IMR-90 (cell line): ENCODE data around the gene NTM. TPM values are rescaled to one million over a fixed set of nuclear protein-coding genes. Genes with fewer than 3 reads are reported as not detected.
A peak's percentile ranks its signal among the peaks of the same experiment; 100 is the strongest.

ENCODE experiments used
- ATAC-seq: fragments of 200-7000 bp; cut with Tn5 transposase; 2 replicates; pipeline ENCODE4 v1.9.1; 2020; ENCODE audit warnings: low read depth, mild to moderate bottlenecking, moderate library complexity
- BruUV-seq: library from RNA; stranded (reverse); fragments of 400-500 nt; replicated peaks from 2 replicates; lab custom pipeline; 2021; lab: Mats Ljungman, UMichigan
- CTCF ChIA-PET: fragments of 300-600 bp; formaldehyde crosslinking; extraction: SDS; loops from one replicate; lab custom pipeline; 2021; ENCODE audit warnings: antibody characterized with exemption; lab: Yijun Ruan, JAX
- POLR2A ChIA-PET: fragments of 300-600 bp; sonication (Branson Sonifier 250); formaldehyde crosslinking; loops from one replicate; lab custom pipeline; 2022; ENCODE audit warnings: antibody characterized with exemption; ENCODE audit not compliant: unreplicated experiment; lab: Charles Lee
- DNase-seq: peaks from one replicate; pipeline ENCODE4 v3.0.0; 2013
- H2AFZ ChIP-seq: replicated peaks from 2 replicates; pipeline ENCODE3; 2013; ENCODE audit warnings: low read length, mild to moderate bottlenecking; ENCODE audit not compliant: poor library complexity
- H2AK5ac ChIP-seq: 2 replicates; pipeline ENCODE4 v1.6.1; 2013; ENCODE audit warnings: low read depth, low read length, inconsistent platforms
- H2AK9ac ChIP-seq: replicated peaks from 2 replicates; pipeline ENCODE3; 2013; ENCODE audit warnings: mild to moderate bottlenecking, low read depth, low read length, moderate library complexity; ENCODE audit not compliant: poor library complexity
- H2BK120ac ChIP-seq: 2 replicates; pipeline ENCODE4 v1.6.1; 2013; ENCODE audit warnings: low read depth, low read length, inconsistent platforms
- H2BK15ac ChIP-seq: 3 replicates; pipeline ENCODE4 v1.6.1; 2013; ENCODE audit warnings: low read depth, low read length, inconsistent platforms
- H2BK20ac ChIP-seq: 2 replicates; pipeline ENCODE4 v1.6.1; 2013; ENCODE audit warnings: low read depth, mild to moderate bottlenecking, inconsistent platforms, low read length, moderate library complexity
- H2BK5ac ChIP-seq: 2 replicates; pipeline ENCODE4 v1.6.1; 2013; ENCODE audit warnings: mild to moderate bottlenecking, low read depth, low read length, inconsistent platforms; ENCODE audit not compliant: poor library complexity, severe bottlenecking
- H3K14ac ChIP-seq: replicated peaks from 2 replicates; pipeline ENCODE4 v1.6.1; 2013; ENCODE audit warnings: low read depth, low read length, inconsistent platforms
- H3K18ac ChIP-seq: 2 replicates; pipeline ENCODE4 v1.6.1; 2013; ENCODE audit warnings: low read depth, low read length, control low read depth
- H3K23ac ChIP-seq: 2 replicates; pipeline ENCODE4 v1.6.1; 2013; ENCODE audit warnings: low read depth, low read length, inconsistent platforms
- H3K27ac ChIP-seq: 2 replicates; pipeline ENCODE4 v1.5.1; 2013; ENCODE audit warnings: mild to moderate bottlenecking, control low read depth, low read length; ENCODE audit not compliant: insufficient read depth
- H3K27me3 ChIP-seq: 2 replicates; pipeline ENCODE4 v1.6.1; 2013; ENCODE audit warnings: low read length; ENCODE audit not compliant: control insufficient read depth, insufficient read depth
- H3K36me3 ChIP-seq: 2 replicates; pipeline ENCODE4 v1.6.1; 2013; ENCODE audit warnings: low read length, mixed read lengths; ENCODE audit not compliant: control insufficient read depth, insufficient read depth
- H3K4ac ChIP-seq: 2 replicates; pipeline ENCODE4 v1.6.1; 2013; ENCODE audit warnings: low read depth, low read length, inconsistent platforms
- H3K4me1 ChIP-seq: 2 replicates; pipeline ENCODE4 v1.6.1; 2013; ENCODE audit warnings: low read length, mixed read lengths; ENCODE audit not compliant: control insufficient read depth, insufficient read depth
- H3K4me2 ChIP-seq: 2 replicates; pipeline ENCODE4 v1.6.1; 2013; ENCODE audit warnings: low read depth, mild to moderate bottlenecking, control low read depth, low read length, moderate library complexity
- H3K4me3 ChIP-seq: 2 replicates; pipeline ENCODE4 v1.5.1; 2013; ENCODE audit warnings: low read depth, mild to moderate bottlenecking, control low read depth, low read length, moderate library complexity; ENCODE audit not compliant: insufficient read depth
- H3K56ac ChIP-seq: 2 replicates; pipeline ENCODE4 v1.6.1; 2013; ENCODE audit warnings: low read length, inconsistent platforms; ENCODE audit not compliant: insufficient read depth; ENCODE audit errors: extremely low read depth
- H3K79me1 ChIP-seq, 2 experiments: 2 replicates each; pipeline ENCODE4 v1.6.1; 2013; ENCODE audit warnings: low read length in 2 of 2, inconsistent platforms in 1 of 2, low read depth in 1 of 2
- H3K9ac ChIP-seq: 2 replicates; pipeline ENCODE4 v1.6.1; 2013; ENCODE audit warnings: low read depth, low read length, control low read depth
- H3K9me1 ChIP-seq: 2 replicates; pipeline ENCODE4 v1.6.1; 2013; ENCODE audit warnings: low read length, inconsistent platforms; ENCODE audit not compliant: insufficient read depth
- H3K9me3 ChIP-seq: 2 replicates; pipeline ENCODE4 v1.6.1; 2013; ENCODE audit warnings: low read length; ENCODE audit not compliant: control insufficient read depth, insufficient read depth
- H4K20me1 ChIP-seq: 2 replicates; pipeline ENCODE4 v1.6.1; 2013; ENCODE audit warnings: low read length, inconsistent platforms; ENCODE audit not compliant: insufficient read depth
- H4K5ac ChIP-seq: 2 replicates; pipeline ENCODE4 v1.6.1; 2013; ENCODE audit warnings: mild to moderate bottlenecking, low read depth, low read length, control low read depth
- H4K8ac ChIP-seq, 2 experiments: 2 replicates each; pipeline ENCODE4 v1.6.1; 2013; ENCODE audit warnings: low read depth in 2 of 2, low read length in 2 of 2, control low read depth in 1 of 2, inconsistent platforms in 1 of 2
- H4K91ac ChIP-seq: 2 replicates; pipeline ENCODE4 v1.6.1; 2013; ENCODE audit warnings: low read depth, low read length, inconsistent platforms; ENCODE audit not compliant: insufficient read depth
- BHLHE40 ChIP-seq: fragments of 150-350 bp; IDR thresholded peaks from 2 replicates; pipeline ENCODE4 v1.6.1; 2016; ENCODE audit warnings: mild to moderate bottlenecking, low read depth, low read length
- CEBPB ChIP-seq: IDR thresholded peaks from 2 replicates; pipeline ENCODE4 v1.6.1; 2012; ENCODE audit warnings: low read depth, low read length, improper control_type of control experiment
- CHD1 ChIP-seq: IDR thresholded peaks from 2 replicates; pipeline ENCODE4 v1.6.1; 2012; ENCODE audit warnings: low read depth, low read length, improper control_type of control experiment
- CTCF ChIP-seq: conservative IDR thresholded peaks from 2 replicates; pipeline ENCODE4 v1.5.1; 2012; ENCODE audit warnings: mild to moderate bottlenecking, low read depth, low read length, improper control_type of control experiment
- ELK1 ChIP-seq: fragments of 150-350 bp; IDR thresholded peaks from 2 replicates; pipeline ENCODE4 v1.6.1; 2016; ENCODE audit warnings: low read depth, mild to moderate bottlenecking, low read length, moderate library complexity, borderline replicate concordance
- FOS ChIP-seq: fragments of 150-350 bp; IDR thresholded peaks from 2 replicates; pipeline ENCODE4 v1.6.1; 2016; ENCODE audit warnings: low read depth, low read length
- MAFK ChIP-seq: IDR thresholded peaks from 2 replicates; pipeline ENCODE4 v1.6.1; 2012; ENCODE audit warnings: low read depth, low read length, improper control_type of control experiment
- MAZ ChIP-seq: IDR thresholded peaks from 2 replicates; pipeline ENCODE4 v1.6.1; 2012; ENCODE audit warnings: low read depth, mild to moderate bottlenecking, low read length, improper control_type of control experiment, moderate library complexity, borderline replicate concordance
- MXI1 ChIP-seq: IDR thresholded peaks from 2 replicates; pipeline ENCODE4 v1.6.1; 2012; ENCODE audit warnings: low read depth, mild to moderate bottlenecking, low read length, moderate library complexity, borderline replicate concordance
- NFE2L2 ChIP-seq: fragments of 150-350 bp; IDR thresholded peaks from 2 replicates; pipeline ENCODE4 v1.6.1; 2016; ENCODE audit warnings: low read depth, mild to moderate bottlenecking, low read length
- POLR2A ChIP-seq: IDR thresholded peaks from 2 replicates; pipeline ENCODE4 v1.6.1; 2012; ENCODE audit warnings: mild to moderate bottlenecking, low read depth, low read length
- RAD21 ChIP-seq: IDR thresholded peaks from 2 replicates; pipeline ENCODE4 v1.6.1; 2012; ENCODE audit warnings: low read length, improper control_type of control experiment
- RCOR1 ChIP-seq: IDR thresholded peaks from 2 replicates; pipeline ENCODE4 v1.6.1; 2012; ENCODE audit warnings: mild to moderate bottlenecking, low read length, improper control_type of control experiment; ENCODE audit not compliant: insufficient replicate concordance
- RFX5 ChIP-seq: IDR thresholded peaks from 2 replicates; pipeline ENCODE4 v1.8.0; 2012; ENCODE audit warnings: low read depth, mild to moderate bottlenecking, low read length, moderate library complexity
- SMC3 ChIP-seq: fragments of 150-350 bp; IDR thresholded peaks from 2 replicates; pipeline ENCODE4 v1.6.1; 2016; ENCODE audit warnings: low read depth, mild to moderate bottlenecking, antibody characterized with exemption, low read length, moderate library complexity
- USF2 ChIP-seq: fragments of 150-350 bp; IDR thresholded peaks from 2 replicates; pipeline ENCODE4 v1.6.1; 2017; ENCODE audit warnings: mild to moderate bottlenecking, antibody characterized with exemption, low read length, low read depth
- whole genome bisulfite sequencing, 2 experiments: methylation state at CpG; one replicate each; pipeline versions ENCODE4 v1.1.5 to v1.1.7; 2013; ENCODE audit warnings: missing lambda C conversion rate in 2 of 2; ENCODE audit not compliant: insufficient read length in 1 of 2; ENCODE audit errors: extremely low coverage in 2 of 2; 5-methylcytosine and 5-hydroxymethylcytosine counted together
- dilution Hi-C: fragments of 300-500 bp; cut with HindIII; formaldehyde crosslinking; loops from one replicate; pipeline ENCODE4 v1.14.3; 2018; ENCODE audit warnings: low sequenced_read_pairs; ENCODE audit not compliant: unreplicated experiment
- in situ Hi-C: fragments of 300-500 bp; cut with MboI; formaldehyde crosslinking; loops from 3 replicates; pipeline ENCODE4 v1.14.3; 2019; ENCODE audit warnings: low sequenced_read_pairs, inconsistent platforms, mixed read lengths
- intact Hi-C: fragments of 100-400 bp; cut with micrococcal nuclease; formaldehyde crosslinking; loops from 2 replicates; pipeline ENCODE4 v1.10.0; 2022
- polyA plus RNA-seq, 3 experiments: library from polyadenylated mRNA; depleted of rRNA; stranded (reverse); fragments of >200 nt; gene quantifications; 2 replicates each; pipeline ENCODE4 v1.2.3, GENCODE V29; 2012; ENCODE audit warnings: low replicate concordance in 1 of 3
- total RNA-seq: library from RNA; depleted of rRNA; stranded (reverse); fragments of >200 nt; gene quantifications from 2 replicates; pipeline ENCODE4 v1.2.3, GENCODE V29; 2012

Gene NTM
- total and polyA plus RNA-seq, 2 of the 4 experiments (the other 2 are of a cell fraction), result 19.5 to 25.5 TPM

DNA sequence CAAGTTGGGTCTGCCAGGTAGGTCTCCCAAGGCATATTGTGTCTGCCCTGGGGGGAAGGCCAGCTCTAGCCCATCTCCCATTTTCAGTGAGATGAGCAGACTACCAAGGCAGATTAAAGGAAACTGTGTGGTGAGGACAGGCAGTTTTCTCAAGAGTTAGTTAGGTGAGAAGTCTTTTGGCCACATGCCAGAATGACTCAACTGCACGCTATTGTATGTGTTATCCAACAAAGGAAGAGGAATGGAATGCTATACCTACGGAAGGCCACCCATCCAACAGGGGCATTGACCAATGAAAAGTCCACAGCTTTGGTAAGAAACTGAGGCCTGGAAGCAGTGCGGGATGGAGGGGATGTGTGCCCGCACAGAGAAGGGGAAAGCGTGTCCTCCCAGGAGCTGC lies 941.7 kb downstream of the NTM start:
- no peak overlapping the region for H4K5ac ChIP-seq
- CTCF ChIA-PET, result interaction anchor here (0.5 to 2.0 kb wide), 9 partner anchors 12 to 526 kb away, joined by 3 to 9 read pairs (median 3); no protein-coding TSS in a partner anchor
- no peak overlapping the region for H3K9ac ChIP-seq
- H3K9me3 ChIP-seq, result no peaks in the 10 kb centered on the region
- ATAC-seq (peak; percentile 30), DNase-seq (peak; percentile 83)
- no peaks in the 10 kb centered on the region; a peak in 1 of 4 replicates for H3K79me1 ChIP-seq
- peak overlapping the region; percentile 38 for H2AK9ac ChIP-seq
- dilution Hi-C loops, result no loop called here
- intact Hi-C loops, result loop anchor here (2.0 kb wide), 3 partner anchors 185 to 445 kb away; no protein-coding TSS in a partner anchor
- H3K27ac ChIP-seq, result no peak overlapping the region
- no peak overlapping the region for H3K56ac ChIP-seq
- no peak overlapping the region for H2BK15ac ChIP-seq
- H3K4me2 ChIP-seq, result no peak overlapping the region
- peak overlapping the region; percentile 50 for H2BK120ac ChIP-seq
- no peak overlapping the region for H3K14ac ChIP-seq
- H3K4me3 ChIP-seq, result no peak overlapping the region
- WGBS, 2 experiments, result no CpG with 5 or more reads among the region's 5 CpGs
- POLR2A ChIA-PET, result no interaction called here
- H3K4me1 ChIP-seq, result peaks cover 5% of the 10 kb centered on the region
- no peak overlapping the region for H2BK5ac ChIP-seq
- in situ Hi-C loops, result loop anchor here (10.0 kb wide), 1 partner anchor 437 kb away; no protein-coding TSS in a partner anchor
- H4K20me1 ChIP-seq, result no peaks in the 10 kb centered on the region
- H3K36me3 ChIP-seq, result no peaks in the 10 kb centered on the region
- no peak overlapping the region for H3K23ac ChIP-seq
- H4K8ac ChIP-seq, result no peak overlapping the region
- TF ChIP-seq MAFK, result no peak
- no peak for TF ChIP-seq CEBPB
- TF ChIP-seq SMC3, result no peak
- TF ChIP-seq MXI1, result no peak
- no peak for TF ChIP-seq NFE2L2
- TF ChIP-seq USF2, result no peak
- TF ChIP-seq CTCF, result no peak
- no peak for TF ChIP-seq ELK1
- TF ChIP-seq RFX5, result no peak
- no peak for TF ChIP-seq RAD21
- TF ChIP-seq RCOR1, result no peak
- no peak for TF ChIP-seq MAZ
- TF ChIP-seq CHD1, result no peak
- TF ChIP-seq FOS, result no peak
- TF ChIP-seq BHLHE40, result no peak
- no peak for TF ChIP-seq POLR2A
- H3K18ac ChIP-seq, result no peak overlapping the region
- no peak overlapping the region for H4K91ac ChIP-seq
- peak overlapping the region; percentile 71 for H2AFZ ChIP-seq
- H2BK20ac ChIP-seq, result peak overlapping the region; percentile 10; the same call in 1 of the 2 replicates
- peak overlapping the region; percentile 6; the same call in 1 of the 2 replicates for H3K4ac ChIP-seq
- BruUV-seq, result no TSS peak
- H2AK5ac ChIP-seq, result peak overlapping the region; percentile 35; the same call in 1 of the 2 replicates
- peaks cover 10% of the 10 kb centered on the region; the same call in 1 of the 2 replicates for H3K9me1 ChIP-seq
- no peaks in the 10 kb centered on the region for H3K27me3 ChIP-seq
